HG03521 (cell line): Measurements from ENCODE around the gene NGEF.

Experiments
- ATAC-seq: cut with Tn5 transposase; IDR thresholded peaks from one replicate; pipeline ENCODE4 v1.9.1; 2021; ENCODE audit warnings: mild to moderate bottlenecking, moderate library complexity; ENCODE audit not compliant: unreplicated experiment

Gene NGEF

GRCh38 chr2:233000886-233001750 lies 11.9 kb downstream of the NGEF start:
- no peak for ATAC-seq

- no peak for ATAC-seq
Observed at GRCh38 chr2:232999354-232999753, 13.7 kb downstream of the NGEF start.

- ATAC-seq = no peak
Observed at GRCh38 chr2:232998666-232998985, 14.4 kb downstream of the NGEF start.

- no peak for ATAC-seq
Observed at GRCh38 chr2:232997749-232998665, 15.0 kb downstream of the NGEF start.

- ATAC-seq = no peak
Observed at GRCh38 chr2:232994446-232994845, 18.6 kb downstream of the NGEF start.

- no peak for ATAC-seq
Observed at GRCh38 chr2:232993231-232993821, 19.7 kb downstream of the NGEF start.

GRCh38 chr2:232986155-232986554 lies 26.9 kb downstream of the NGEF start:
- ATAC-seq = no peak

GRCh38 chr2:232984451-232985207 lies 28.4 kb downstream of the NGEF start:
- ATAC-seq = no peak

GRCh38 chr2:232983669-232984140 lies 29.4 kb downstream of the NGEF start:
- no peak for ATAC-seq

GRCh38 chr2:232982926-232983668 lies 30.0 kb downstream of the NGEF start:
- ATAC-seq = no peak

GRCh38 chr2:232981767-232982360 lies 31.2 kb downstream of the NGEF start:
- ATAC-seq = no peak

- no peak for ATAC-seq
Observed at GRCh38 chr2:232981356-232981755, 31.7 kb downstream of the NGEF start.

GRCh38 chr2:232980683-232981082 lies 32.4 kb downstream of the NGEF start:
- no peak for ATAC-seq

GRCh38 chr2:232979871-232980461 lies 33.1 kb downstream of the NGEF start:
- ATAC-seq = no peak

- ATAC-seq = no peak
Observed at GRCh38 chr2:232977438-232977971, 35.6 kb downstream of the NGEF start.

GRCh38 chr2:232976666-232977437 lies 36.2 kb downstream of the NGEF start:
- no peak for ATAC-seq

GRCh38 chr2:232976176-232976575 lies 36.9 kb downstream of the NGEF start:
- ATAC-seq = no peak

- no peak for ATAC-seq
Observed at GRCh38 chr2:232974396-232974795, 38.7 kb downstream of the NGEF start.
